ENCODE results near the gene GPC5.

The GPC5 gene

GRCh38 chr13:92656103-92656502, 1257.7 kb downstream of the GPC5 start:
- Histone ChIP-seq H3K23ac (ENCODE audit: low read length in 2 of 2) (no peak overlapping the region), H3K9ac (ENCODE audit: low read length) (no peak overlapping the region), H3K27me3 (ENCODE audit: control insufficient read depth in 1 of 2, insufficient read depth in 1 of 2, low read length in 2 of 2) (no peaks in the 10 kb centered on the region), H3K4me1 (ENCODE audit: control insufficient read depth, insufficient read depth, low read depth, low read length) (peaks cover 2% of the 10 kb centered on the region), H3K4me3 (ENCODE audit: insufficient read depth in 1 of 2, low read depth in 1 of 2, low read length in 2 of 2) (no peak overlapping the region), H2BK15ac (ENCODE audit: low read depth, poor library complexity, severe bottlenecking) (no peak overlapping the region), H4K91ac (ENCODE audit: low read length) (no peak overlapping the region), H3K4me2 (ENCODE audit: low read length, poor library complexity, severe bottlenecking) (no peak overlapping the region), H3K18ac (ENCODE audit: low read depth in 1 of 2, low read length in 2 of 2) (no peak overlapping the region), H2BK12ac (ENCODE audit: low read length in 2 of 2) (no peak overlapping the region), H3K36me3 (ENCODE audit: control insufficient read depth in 1 of 2, insufficient read depth in 2 of 2, low read depth in 1 of 2, low read length in 2 of 2) (no peaks in the 10 kb centered on the region), H2AK5ac (ENCODE audit: low read length, severe bottlenecking) (no peak overlapping the region), H3K9me3 (ENCODE audit: control insufficient read depth, low read length) (no peaks in the 10 kb centered on the region), H4K8ac (ENCODE audit: low read length) (no peak overlapping the region), H2BK120ac (ENCODE audit: low read depth, low read length) (no peak overlapping the region), H2AFZ (ENCODE audit: low read depth, low read length) (no peak overlapping the region), H3K79me1 (replicated peaks; ENCODE audit: low read length, poor library complexity, severe bottlenecking) (no peaks in the 10 kb centered on the region), H3K27ac (ENCODE audit: low read length, poor library complexity, severe bottlenecking) (no peak overlapping the region), H3K4ac (ENCODE audit: low read depth in 1 of 2, low read length in 2 of 2) (no peak overlapping the region), H3K14ac (ENCODE audit: low read length in 2 of 2) (no peak overlapping the region), H2BK5ac (ENCODE audit: low read depth, low read length, poor library complexity, severe bottlenecking) (no peak overlapping the region)
- 100% methylated on average over 1 of the region's 1 CpG for WGBS
- no peak for DNase-seq

- H3K18ac ChIP-seq (ENCODE audit: low read depth in 1 of 2, low read length in 2 of 2) = no peak overlapping the region
- no peak overlapping the region for H3K4me3 ChIP-seq (ENCODE audit: insufficient read depth in 1 of 2, low read depth in 1 of 2, low read length in 2 of 2)
- no peak overlapping the region for H2BK5ac ChIP-seq (ENCODE audit: low read depth, low read length, poor library complexity, severe bottlenecking)
- no peak overlapping the region for H2AFZ ChIP-seq (ENCODE audit: low read depth, low read length)
- DNase-seq = no peak
- no peak overlapping the region for H2AK5ac ChIP-seq (ENCODE audit: low read length, severe bottlenecking)
- H3K4me2 ChIP-seq (ENCODE audit: low read length, poor library complexity, severe bottlenecking) = no peak overlapping the region
- H3K4me1 ChIP-seq (ENCODE audit: control insufficient read depth, insufficient read depth, low read depth, low read length) = peaks cover 2% of the 10 kb centered on the region
- no peaks in the 10 kb centered on the region for H3K36me3 ChIP-seq (ENCODE audit: control insufficient read depth in 1 of 2, insufficient read depth in 2 of 2, low read depth in 1 of 2, low read length in 2 of 2)
- no peaks in the 10 kb centered on the region for H3K27me3 ChIP-seq (ENCODE audit: control insufficient read depth in 1 of 2, insufficient read depth in 1 of 2, low read length in 2 of 2)
- H3K9me3 ChIP-seq (ENCODE audit: control insufficient read depth, low read length) = no peaks in the 10 kb centered on the region
- no peak overlapping the region for H3K9ac ChIP-seq (ENCODE audit: low read length)
- WGBS = 96% methylated on average over 5 of the region's 7 CpGs
- H3K14ac ChIP-seq (ENCODE audit: low read length in 2 of 2) = no peak overlapping the region
- no peak overlapping the region for H3K27ac ChIP-seq (ENCODE audit: low read length, poor library complexity, severe bottlenecking)
- H3K79me1 ChIP-seq (replicated peaks; ENCODE audit: low read length, poor library complexity, severe bottlenecking) = no peaks in the 10 kb centered on the region
- H3K23ac ChIP-seq (ENCODE audit: low read length in 2 of 2) = no peak overlapping the region
- H2BK15ac ChIP-seq (ENCODE audit: low read depth, poor library complexity, severe bottlenecking) = no peak overlapping the region
- no peak overlapping the region for H2BK12ac ChIP-seq (ENCODE audit: low read length in 2 of 2)
- no peak overlapping the region for H4K91ac ChIP-seq (ENCODE audit: low read length)
- no peak overlapping the region for H2BK120ac ChIP-seq (ENCODE audit: low read depth, low read length)
- no peak overlapping the region for H4K8ac ChIP-seq (ENCODE audit: low read length)
- no peak overlapping the region for H3K4ac ChIP-seq (ENCODE audit: low read depth in 1 of 2, low read length in 2 of 2)
These were observed 1258.2 kb downstream of the GPC5 start for GRCh38 chr13:92656648-92657047.

GRCh38 chr13:92657565-92657964, 1259.1 kb downstream of the GPC5 start:
- no peak overlapping the region for H2BK120ac ChIP-seq (ENCODE audit: low read depth, low read length)
- H4K91ac ChIP-seq (ENCODE audit: low read length) = no peak overlapping the region
- H3K9ac ChIP-seq (ENCODE audit: low read length) = no peak overlapping the region
- no peaks in the 10 kb centered on the region for H3K36me3 ChIP-seq (ENCODE audit: control insufficient read depth in 1 of 2, insufficient read depth in 2 of 2, low read depth in 1 of 2, low read length in 2 of 2)
- no peak overlapping the region for H2BK15ac ChIP-seq (ENCODE audit: low read depth, poor library complexity, severe bottlenecking)
- no peaks in the 10 kb centered on the region for H3K9me3 ChIP-seq (ENCODE audit: control insufficient read depth, low read length)
- H3K27me3 ChIP-seq (ENCODE audit: control insufficient read depth in 1 of 2, insufficient read depth in 1 of 2, low read length in 2 of 2) = no peaks in the 10 kb centered on the region
- H3K4ac ChIP-seq (ENCODE audit: low read depth in 1 of 2, low read length in 2 of 2) = no peak overlapping the region
- no peak overlapping the region for H2AFZ ChIP-seq (ENCODE audit: low read depth, low read length)
- no peak overlapping the region for H2BK12ac ChIP-seq (ENCODE audit: low read length in 2 of 2)
- no peak overlapping the region for H2BK5ac ChIP-seq (ENCODE audit: low read depth, low read length, poor library complexity, severe bottlenecking)
- DNase-seq = peak; percentile 14
- no peak overlapping the region for H4K8ac ChIP-seq (ENCODE audit: low read length)
- no peak overlapping the region for H3K18ac ChIP-seq (ENCODE audit: low read depth in 1 of 2, low read length in 2 of 2)
- no peak overlapping the region for H3K14ac ChIP-seq (ENCODE audit: low read length in 2 of 2)
- peaks cover 2% of the 10 kb centered on the region for H3K4me1 ChIP-seq (ENCODE audit: control insufficient read depth, insufficient read depth, low read depth, low read length)
- H3K79me1 ChIP-seq (replicated peaks; ENCODE audit: low read length, poor library complexity, severe bottlenecking) = no peaks in the 10 kb centered on the region
- H3K27ac ChIP-seq (ENCODE audit: low read length, poor library complexity, severe bottlenecking) = no peak overlapping the region
- H2AK5ac ChIP-seq (ENCODE audit: low read length, severe bottlenecking) = no peak overlapping the region
- no peak overlapping the region for H3K4me2 ChIP-seq (ENCODE audit: low read length, poor library complexity, severe bottlenecking)
- no peak overlapping the region for H3K4me3 ChIP-seq (ENCODE audit: insufficient read depth in 1 of 2, low read depth in 1 of 2, low read length in 2 of 2)
- no peak overlapping the region for H3K23ac ChIP-seq (ENCODE audit: low read length in 2 of 2)

GRCh38 chr13:92658293-92658692, 1259.9 kb downstream of the GPC5 start:
- Histone ChIP-seq H3K23ac (ENCODE audit: low read length in 2 of 2) (no peak overlapping the region), H3K27me3 (ENCODE audit: control insufficient read depth in 1 of 2, insufficient read depth in 1 of 2, low read length in 2 of 2) (no peaks in the 10 kb centered on the region), H3K4me2 (ENCODE audit: low read length, poor library complexity, severe bottlenecking) (no peak overlapping the region), H2BK120ac (ENCODE audit: low read depth, low read length) (no peak overlapping the region), H3K79me1 (replicated peaks; ENCODE audit: low read length, poor library complexity, severe bottlenecking) (no peaks in the 10 kb centered on the region), H3K27ac (ENCODE audit: low read length, poor library complexity, severe bottlenecking) (no peak overlapping the region), H2BK12ac (ENCODE audit: low read length in 2 of 2) (no peak overlapping the region), H3K4me1 (ENCODE audit: control insufficient read depth, insufficient read depth, low read depth, low read length) (peaks cover 2% of the 10 kb centered on the region), H4K91ac (ENCODE audit: low read length) (no peak overlapping the region), H3K36me3 (ENCODE audit: control insufficient read depth in 1 of 2, insufficient read depth in 2 of 2, low read depth in 1 of 2, low read length in 2 of 2) (no peaks in the 10 kb centered on the region), H3K9ac (ENCODE audit: low read length) (no peak overlapping the region), H4K8ac (ENCODE audit: low read length) (no peak overlapping the region), H2AK5ac (ENCODE audit: low read length, severe bottlenecking) (no peak overlapping the region), H2AFZ (ENCODE audit: low read depth, low read length) (no peak overlapping the region), H3K4ac (ENCODE audit: low read depth in 1 of 2, low read length in 2 of 2) (no peak overlapping the region), H3K18ac (ENCODE audit: low read depth in 1 of 2, low read length in 2 of 2) (no peak overlapping the region), H3K14ac (ENCODE audit: low read length in 2 of 2) (no peak overlapping the region), H3K9me3 (ENCODE audit: control insufficient read depth, low read length) (no peaks in the 10 kb centered on the region), H3K4me3 (ENCODE audit: insufficient read depth in 1 of 2, low read depth in 1 of 2, low read length in 2 of 2) (no peak overlapping the region), H2BK15ac (ENCODE audit: low read depth, poor library complexity, severe bottlenecking) (no peak overlapping the region), H2BK5ac (ENCODE audit: low read depth, low read length, poor library complexity, severe bottlenecking) (no peak overlapping the region)
- DNase-seq = no peak
- 96% methylated on average over 4 of the region's 5 CpGs for WGBS
